Ishikawa (cell line): Measurements from ENCODE around the gene KRTAP5-10.
A peak's percentile ranks its signal among the peaks of the same experiment; 100 is the strongest.

Experiments
- CEBPB ChIP-seq: IDR thresholded peaks from 2 replicates; pipeline ENCODE4 v1.6.1; 2012
- CREB1 ChIP-seq: IDR thresholded peaks from 2 replicates; pipeline ENCODE4 v1.6.1; 2012; ENCODE audit warnings: low read depth
- NFIC ChIP-seq: IDR thresholded peaks from 2 replicates; pipeline ENCODE4 v1.6.1; 2012
- RAD21 ChIP-seq: IDR thresholded peaks from 2 replicates; pipeline ENCODE4 v1.6.1; 2012; ENCODE audit warnings: low read depth
- TAF1 ChIP-seq: IDR thresholded peaks from 2 replicates; pipeline ENCODE4 v1.6.1; 2012; ENCODE audit warnings: low read depth, mild to moderate bottlenecking
- TCF12 ChIP-seq: IDR thresholded peaks from 2 replicates; pipeline ENCODE4 v1.6.1; 2012; ENCODE audit warnings: low read depth
- YY1 ChIP-seq: IDR thresholded peaks from 2 replicates; pipeline ENCODE4 v1.6.1; 2012; ENCODE audit warnings: low read depth
- ZBTB7A ChIP-seq: IDR thresholded peaks from 2 replicates; pipeline ENCODE4 v1.6.1; 2012; ENCODE audit warnings: low read depth
- TF ChIP-seq, protein P1 (sequence below): IDR thresholded peaks from 2 replicates; pipeline ENCODE4 v1.6.1; 2012
- TF ChIP-seq, protein P2 (sequence below): IDR thresholded peaks from 2 replicates; pipeline ENCODE4 v1.6.1; 2012; ENCODE audit warnings: low read depth, mild to moderate bottlenecking
- TF ChIP-seq, protein P3 (sequence below): IDR thresholded peaks from 2 replicates; pipeline ENCODE4 v1.6.1; 2012

The KRTAP5-10 gene

DNA sequence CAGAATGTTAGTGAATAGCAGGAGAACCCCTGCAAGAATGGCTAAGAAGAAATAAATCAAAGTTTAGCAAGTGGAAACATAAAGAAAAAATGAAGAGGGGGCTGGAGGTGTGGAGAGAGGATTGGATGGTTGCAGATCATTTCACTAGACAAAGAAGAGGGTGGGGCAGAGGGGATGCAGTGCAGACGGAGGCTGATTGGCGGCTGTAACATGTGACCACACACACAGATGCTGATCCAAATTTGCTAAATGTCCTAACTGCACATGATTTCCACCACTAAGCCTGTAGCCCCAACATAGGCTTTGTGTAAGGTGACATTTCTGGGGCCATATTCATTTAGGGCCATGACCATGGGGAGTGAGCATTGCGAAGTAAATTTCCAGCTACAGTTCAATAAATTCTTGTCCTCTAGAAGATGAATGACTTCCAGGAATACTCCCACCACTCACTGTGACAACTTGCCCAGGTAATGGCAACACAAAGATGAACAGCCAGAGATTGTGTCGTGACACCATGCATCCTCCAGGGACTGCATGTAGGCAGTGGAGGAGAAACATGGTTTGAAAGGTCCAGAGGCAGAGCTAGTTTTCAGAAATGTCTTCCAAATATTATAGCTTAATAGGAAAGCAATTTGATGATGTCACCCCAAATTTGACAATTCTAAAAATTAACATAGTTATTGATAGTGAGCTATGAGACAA, 10.5 kb downstream of the KRTAP5-10 start:
- no peak for TF ChIP-seq RAD21
- no peak for TF ChIP-seq NFIC
- no peak for TF ChIP-seq CEBPB

DNA sequence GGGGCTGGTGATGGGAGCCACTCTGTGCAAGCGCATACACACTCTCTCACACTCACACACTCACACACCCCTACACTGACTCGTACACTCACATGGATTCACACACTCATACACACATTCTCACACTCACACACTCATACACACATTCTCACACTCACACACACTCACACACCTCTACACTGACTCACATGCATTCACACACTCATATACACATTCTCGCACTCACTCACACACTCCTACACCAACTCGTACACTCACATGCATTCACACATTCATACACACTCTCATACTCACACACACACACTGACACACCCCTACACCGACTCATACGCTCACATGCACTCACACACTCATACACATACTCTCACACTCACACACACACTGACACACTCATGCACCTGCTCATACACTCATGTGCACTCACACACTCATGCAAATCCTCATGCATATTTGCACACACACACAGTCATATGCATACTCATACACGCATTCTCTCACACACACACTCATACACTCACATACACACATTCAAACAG, 12.2 kb downstream of the KRTAP5-10 start:
- TF ChIP-seq TCF12 (no peak), CREB1 (no peak)

DNA sequence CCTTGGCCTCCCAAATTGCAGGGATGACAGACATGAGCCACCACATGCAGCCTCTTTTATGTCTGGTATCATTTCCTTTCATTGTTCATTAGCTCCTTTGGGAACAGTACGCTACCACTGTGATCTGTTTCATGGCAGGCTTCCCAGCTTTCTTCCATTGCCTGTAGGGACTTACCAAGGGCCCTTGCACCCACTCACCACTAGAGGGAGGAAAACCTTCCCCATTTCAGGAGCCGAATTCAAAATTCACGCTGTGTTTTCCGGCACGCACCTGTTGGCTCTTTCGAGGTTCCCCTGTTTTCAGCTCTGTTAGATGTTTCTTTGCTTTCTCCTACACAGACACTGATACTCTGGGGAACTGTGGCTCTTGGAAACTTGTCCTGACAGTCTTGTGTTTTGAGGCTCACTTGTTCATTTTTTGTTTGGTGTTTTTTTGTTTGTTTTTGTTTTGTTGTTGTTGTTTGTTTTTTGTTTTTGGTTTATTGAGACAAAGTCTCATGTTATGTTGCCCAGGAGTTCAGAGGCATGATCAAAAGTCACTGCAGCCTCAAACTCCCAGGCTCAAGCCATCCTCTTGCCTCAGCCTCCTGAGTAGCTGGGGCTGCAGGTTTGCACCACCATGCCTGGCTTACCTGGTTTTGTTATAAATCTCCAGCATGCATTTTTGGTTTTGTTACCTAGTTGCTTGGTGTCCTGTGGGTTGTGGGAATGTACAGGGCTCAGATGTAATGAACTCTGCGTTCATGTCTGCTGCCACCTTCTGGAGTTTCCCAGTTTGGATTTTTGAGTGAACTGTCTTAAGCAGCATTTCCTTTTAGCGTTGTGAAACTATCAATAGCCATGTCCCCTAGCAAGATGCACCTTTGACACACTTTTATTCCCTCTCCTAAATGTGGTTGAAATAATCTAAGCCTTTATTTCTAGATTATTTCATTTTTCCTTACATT, 15.0 kb downstream of the KRTAP5-10 start:
- TF ChIP-seq, protein P1, sequence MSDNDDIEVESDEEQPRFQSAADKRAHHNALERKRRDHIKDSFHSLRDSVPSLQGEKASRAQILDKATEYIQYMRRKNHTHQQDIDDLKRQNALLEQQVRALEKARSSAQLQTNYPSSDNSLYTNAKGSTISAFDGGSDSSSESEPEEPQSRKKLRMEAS = peak; percentile 86
- TF ChIP-seq YY1 (0 out of 2 replicates have a peak, but pooled peaks have one; percentile 25), RAD21 (peak; percentile 48), ZBTB7A (no peak)

DNA sequence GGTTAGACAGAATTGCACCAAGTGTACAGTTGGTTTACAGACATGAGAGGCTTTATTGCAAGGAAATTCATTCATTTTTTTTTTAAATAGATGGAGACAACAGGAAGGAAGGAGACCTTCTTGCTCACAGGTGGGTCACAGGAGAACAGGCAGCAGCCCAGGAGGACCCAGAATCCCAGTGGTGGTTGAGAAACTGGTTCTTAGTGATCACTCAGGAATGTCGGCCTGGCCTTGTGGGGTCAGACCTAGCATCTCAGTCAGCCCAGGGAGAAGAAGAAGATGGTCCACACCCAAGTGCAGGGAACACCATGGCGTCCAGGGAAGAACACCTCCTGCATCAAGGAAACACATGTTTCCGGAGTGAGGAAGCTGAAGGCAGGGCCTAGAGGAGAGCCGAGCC, 16.5 kb downstream of the KRTAP5-10 start:
- no peak for TF ChIP-seq YY1

DNA sequence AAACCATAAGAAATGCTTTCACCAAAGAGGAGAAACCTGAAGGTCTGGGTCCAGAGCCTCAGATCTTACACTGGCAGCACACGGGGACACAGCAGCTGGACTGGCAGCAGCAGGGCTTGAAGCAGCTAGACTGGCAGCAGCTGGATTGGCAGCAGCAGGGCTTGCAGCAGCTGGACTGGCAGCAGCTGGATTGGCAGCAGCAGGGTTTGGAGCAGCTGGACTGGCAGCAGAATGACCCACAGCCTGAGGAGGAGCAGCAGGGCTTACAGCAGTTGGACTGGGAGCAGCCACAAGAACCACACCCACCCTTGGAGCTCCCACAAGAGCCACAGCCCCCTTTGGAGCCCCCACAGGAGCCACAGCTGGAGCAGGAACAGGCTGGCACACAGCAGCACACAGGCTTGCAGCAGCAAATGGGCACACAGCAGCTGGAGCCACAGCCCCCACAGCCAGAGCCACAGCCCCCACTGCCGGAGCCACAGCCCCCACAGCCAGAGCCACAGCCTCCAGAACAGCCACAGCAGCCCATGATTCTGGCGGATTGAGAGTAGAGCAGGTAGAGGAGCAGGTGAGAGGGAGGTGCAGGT, 17.0 kb downstream of the KRTAP5-10 start, which contains the start of gene KRTAP5-11:
Gene KRTAP5-11, minus strand, starts transcription at position 567 of the 587 bp plus-strand sequence. Its CDS starts 38 bp downstream, at position 529.
- TF ChIP-seq NFIC (no peak), TAF1 (no peak)
- TF ChIP-seq, protein P2, sequence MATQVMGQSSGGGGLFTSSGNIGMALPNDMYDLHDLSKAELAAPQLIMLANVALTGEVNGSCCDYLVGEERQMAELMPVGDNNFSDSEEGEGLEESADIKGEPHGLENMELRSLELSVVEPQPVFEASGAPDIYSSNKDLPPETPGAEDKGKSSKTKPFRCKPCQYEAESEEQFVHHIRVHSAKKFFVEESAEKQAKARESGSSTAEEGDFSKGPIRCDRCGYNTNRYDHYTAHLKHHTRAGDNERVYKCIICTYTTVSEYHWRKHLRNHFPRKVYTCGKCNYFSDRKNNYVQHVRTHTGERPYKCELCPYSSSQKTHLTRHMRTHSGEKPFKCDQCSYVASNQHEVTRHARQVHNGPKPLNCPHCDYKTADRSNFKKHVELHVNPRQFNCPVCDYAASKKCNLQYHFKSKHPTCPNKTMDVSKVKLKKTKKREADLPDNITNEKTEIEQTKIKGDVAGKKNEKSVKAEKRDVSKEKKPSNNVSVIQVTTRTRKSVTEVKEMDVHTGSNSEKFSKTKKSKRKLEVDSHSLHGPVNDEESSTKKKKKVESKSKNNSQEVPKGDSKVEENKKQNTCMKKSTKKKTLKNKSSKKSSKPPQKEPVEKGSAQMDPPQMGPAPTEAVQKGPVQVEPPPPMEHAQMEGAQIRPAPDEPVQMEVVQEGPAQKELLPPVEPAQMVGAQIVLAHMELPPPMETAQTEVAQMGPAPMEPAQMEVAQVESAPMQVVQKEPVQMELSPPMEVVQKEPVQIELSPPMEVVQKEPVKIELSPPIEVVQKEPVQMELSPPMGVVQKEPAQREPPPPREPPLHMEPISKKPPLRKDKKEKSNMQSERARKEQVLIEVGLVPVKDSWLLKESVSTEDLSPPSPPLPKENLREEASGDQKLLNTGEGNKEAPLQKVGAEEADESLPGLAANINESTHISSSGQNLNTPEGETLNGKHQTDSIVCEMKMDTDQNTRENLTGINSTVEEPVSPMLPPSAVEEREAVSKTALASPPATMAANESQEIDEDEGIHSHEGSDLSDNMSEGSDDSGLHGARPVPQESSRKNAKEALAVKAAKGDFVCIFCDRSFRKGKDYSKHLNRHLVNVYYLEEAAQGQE = no peak
- TF ChIP-seq, protein P3, sequence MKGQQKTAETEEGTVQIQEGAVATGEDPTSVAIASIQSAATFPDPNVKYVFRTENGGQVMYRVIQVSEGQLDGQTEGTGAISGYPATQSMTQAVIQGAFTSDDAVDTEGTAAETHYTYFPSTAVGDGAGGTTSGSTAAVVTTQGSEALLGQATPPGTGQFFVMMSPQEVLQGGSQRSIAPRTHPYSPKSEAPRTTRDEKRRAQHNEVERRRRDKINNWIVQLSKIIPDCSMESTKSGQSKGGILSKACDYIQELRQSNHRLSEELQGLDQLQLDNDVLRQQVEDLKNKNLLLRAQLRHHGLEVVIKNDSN = no peak

DNA sequence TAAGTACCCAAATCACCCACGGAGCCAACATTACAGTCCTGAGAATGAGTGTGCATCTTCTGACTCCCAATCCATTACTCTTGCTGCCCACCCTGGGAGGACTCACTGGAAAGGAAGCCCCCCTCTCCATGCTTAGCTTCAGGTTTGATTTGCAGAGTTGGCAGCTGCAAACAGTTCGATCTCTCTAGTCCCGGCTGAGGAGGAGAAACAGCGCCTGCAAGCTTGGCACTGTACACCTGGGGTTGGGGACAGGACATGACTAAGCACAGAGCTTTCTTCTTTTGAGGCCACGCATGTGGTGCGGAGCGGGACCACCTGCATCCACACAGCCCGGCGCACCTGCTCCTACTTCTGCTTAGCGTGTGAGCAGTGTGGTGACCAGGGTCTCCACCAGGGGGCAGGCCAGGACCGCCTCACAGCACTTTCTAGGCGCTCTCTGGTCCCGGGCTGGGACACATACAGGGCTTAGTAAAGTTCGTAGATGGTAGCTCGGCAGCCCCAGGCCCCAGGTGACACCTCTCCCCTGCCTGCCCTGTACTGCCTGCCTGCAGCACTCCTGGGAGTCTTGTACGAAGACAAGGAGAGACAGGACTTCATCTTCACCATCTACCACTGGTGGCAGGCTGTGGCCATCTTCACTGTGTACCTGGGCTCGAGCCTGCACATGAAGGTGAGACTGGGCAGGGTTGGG, 39.6 kb downstream of the KRTAP5-10 start:
- TF ChIP-seq RAD21 = peak; percentile 42; the same call in 1 of the 2 replicates

DNA sequence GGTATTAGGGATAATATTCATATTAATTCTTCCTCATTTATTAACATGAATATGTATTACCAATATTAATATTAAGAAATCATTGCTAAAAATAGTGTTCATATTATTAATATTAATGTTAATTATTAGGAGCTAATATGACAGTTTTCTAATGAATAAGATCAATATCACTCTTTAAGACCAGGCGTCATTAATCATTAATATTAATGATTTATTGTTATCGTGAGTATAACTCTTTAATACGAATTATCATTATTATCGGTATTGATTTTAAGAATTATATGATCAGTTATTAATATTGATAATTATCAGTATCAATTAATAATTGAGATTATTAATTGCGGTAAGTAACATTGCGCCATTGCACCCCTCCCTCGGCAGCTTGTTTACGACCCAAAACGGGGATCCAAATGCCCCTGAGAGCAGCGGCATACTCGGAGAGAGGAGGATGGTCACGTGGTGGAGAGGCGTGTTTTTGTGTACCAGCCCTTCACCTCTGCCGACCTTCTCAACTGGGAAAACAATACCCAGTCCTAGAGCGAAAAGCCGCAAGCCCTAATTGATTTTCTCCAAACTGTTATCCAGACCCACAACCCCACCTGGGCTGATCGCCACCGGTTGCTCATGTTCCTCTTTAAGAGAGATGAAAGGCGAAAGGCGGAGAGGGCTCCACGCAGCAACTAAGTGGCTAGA, 46.0 kb downstream of the KRTAP5-10 start:
- TF ChIP-seq, protein P3 = peak; percentile 19; the same call in 1 of the 2 replicates

DNA sequence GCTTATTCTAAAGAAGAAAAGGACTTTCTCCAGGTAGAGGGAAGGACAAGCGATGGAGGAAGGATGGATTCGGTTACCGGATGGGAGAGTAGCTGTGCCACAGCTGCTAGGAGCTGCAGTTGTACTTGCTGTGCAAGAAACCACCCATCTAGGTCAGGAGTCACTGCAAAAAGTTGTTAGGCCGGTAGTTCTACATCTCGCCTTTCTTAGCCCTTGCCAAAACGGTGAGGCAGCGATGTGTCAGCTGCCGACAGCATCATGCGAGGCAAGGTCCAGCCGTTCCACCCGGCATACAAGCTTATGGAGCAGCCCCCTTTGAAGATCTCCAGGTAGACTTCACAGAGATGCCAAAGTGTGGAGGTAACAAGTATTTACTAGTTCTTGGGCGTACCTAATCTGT, 49.6 kb downstream of the KRTAP5-10 start:
- TF ChIP-seq NFIC = 0 out of 2 replicates have a peak, but pooled peaks have one; percentile 35
- TF ChIP-seq, protein P1 = peak; percentile 49
